Endothelial cell of umbilical vein (primary cell): ENCODE data around the gene TMC3. TPM values are rescaled to one million over a fixed set of nuclear protein-coding genes. Genes with fewer than 3 reads are reported as not detected.

Experiments used
- BruUV-seq: library from RNA; stranded (reverse); fragments of 400-500 nt; replicated peaks from 2 replicates; lab custom pipeline; 2021; lab: Mats Ljungman, UMichigan
- CTCF ChIA-PET: fragments of 300-600, 350-600 bp; sonication (Branson Sonifier 250); formaldehyde crosslinking; loops from one replicate; lab custom pipeline; 2021; ENCODE audit warnings: antibody characterized with exemption, inconsistent platforms; lab: Charles Lee
- POLR2A ChIA-PET: fragments of 300-600, 350-600 bp; sonication (Branson Sonifier 250); formaldehyde crosslinking; loops from one replicate; lab custom pipeline; 2021; ENCODE audit warnings: antibody characterized with exemption, inconsistent platforms; lab: Charles Lee
- DNase-seq: peaks from one replicate; pipeline ENCODE4 v3.0.0-alpha.2; 2011; ENCODE audit warnings: low read depth, low spot score
- FAIRE-seq: peaks from 2 replicates; lab custom pipeline; 2011; peaks lifted over from hg19 to GRCh38; lab: Jason Lieb, UNC
- H2AFZ ChIP-seq: 2 replicates; pipeline ENCODE4 v1.6.0; 2012; ENCODE audit warnings: low read depth, low read length, control low read depth, inconsistent platforms
- H3K27ac ChIP-seq: 2 replicates; pipeline ENCODE4 v1.5.1; 2011; ENCODE audit warnings: low read depth, mild to moderate bottlenecking, control low read depth, low read length, moderate library complexity; ENCODE audit not compliant: insufficient read depth
- H3K27me3 ChIP-seq, 2 experiments: 2 replicates each; pipeline versions ENCODE4 v1.6.0 to v1.6.1; 2011; ENCODE audit warnings: low read length in 2 of 2, mixed read lengths in 1 of 2; ENCODE audit not compliant: control insufficient read depth in 2 of 2, insufficient read depth in 2 of 2
- H3K36me3 ChIP-seq, 2 experiments: 2 replicates in 1 of 2; 3 replicates in 1 of 2; pipeline ENCODE4 v1.5.1; 2011; ENCODE audit warnings: low read length in 2 of 2, mild to moderate bottlenecking in 1 of 2, moderate library complexity in 1 of 2; ENCODE audit not compliant: control insufficient read depth in 2 of 2, insufficient read depth in 2 of 2; ENCODE audit errors: extremely low read depth in 1 of 2
- H3K4me1 ChIP-seq: 3 replicates; pipeline ENCODE4 v1.5.1; 2011; ENCODE audit warnings: mild to moderate bottlenecking, low read length; ENCODE audit not compliant: control insufficient read depth, insufficient read depth; ENCODE audit errors: extremely low read depth
- H3K4me2 ChIP-seq: 2 replicates; pipeline ENCODE4 v1.6.1; 2011; ENCODE audit warnings: low read length, control low read depth, mixed read lengths; ENCODE audit not compliant: insufficient read depth
- H3K4me3 ChIP-seq, 3 experiments: fragments of 200-600 bp in 1 of 3; sonication (generic), shearing (Covaris generic) in 1 of 3; replicated peaks in 1 of 3; 2 replicates each; pipeline ENCODE4 v1.5.1; 2011 to 2016; ENCODE audit warnings: control low read depth in 3 of 3, low read length in 3 of 3, mild to moderate bottlenecking in 2 of 3, inconsistent platforms in 1 of 3, low read depth in 1 of 3, moderate library complexity in 1 of 3; ENCODE audit not compliant: insufficient read depth in 1 of 3
- H3K79me2 ChIP-seq: 2 replicates; pipeline ENCODE4 v1.6.0; 2012; ENCODE audit warnings: low read length, inconsistent platforms; ENCODE audit not compliant: control insufficient read depth, insufficient read depth
- H3K9ac ChIP-seq: replicated peaks from 2 replicates; pipeline ENCODE3; 2011; ENCODE audit warnings: low read length, control low read depth; ENCODE audit not compliant: insufficient read depth; ENCODE audit errors: extremely low read depth
- H3K9me1 ChIP-seq: replicated peaks from 3 replicates; pipeline ENCODE4 v1.6.0; 2011; ENCODE audit warnings: mild to moderate bottlenecking, low read length; ENCODE audit not compliant: control insufficient read depth, insufficient read depth; ENCODE audit errors: extremely low read depth
- H3K9me3 ChIP-seq: replicated peaks from 2 replicates; pipeline ENCODE4 v1.5.1; 2012; ENCODE audit warnings: low read length, inconsistent platforms; ENCODE audit not compliant: control insufficient read depth, insufficient read depth
- H4K20me1 ChIP-seq: replicated peaks from 2 replicates; pipeline ENCODE3; 2011; ENCODE audit warnings: mild to moderate bottlenecking, low read length; ENCODE audit not compliant: control insufficient read depth, insufficient read depth; ENCODE audit errors: extremely low read depth
- EZH2 ChIP-seq: IDR thresholded peaks from 2 replicates; pipeline ENCODE4 v1.6.1; 2012; ENCODE audit warnings: borderline replicate concordance, low read depth, mild to moderate bottlenecking, moderate library complexity, low read length, inconsistent platforms; ENCODE audit not compliant: severe bottlenecking
- FOS ChIP-seq: IDR thresholded peaks from 2 replicates; pipeline ENCODE4 v1.6.1; 2011; ENCODE audit warnings: mild to moderate bottlenecking, low read length, moderate library complexity, borderline replicate concordance; ENCODE audit not compliant: insufficient read depth
- GATA2 ChIP-seq: IDR thresholded peaks from 2 replicates; pipeline ENCODE4 v1.7.0; 2011; ENCODE audit warnings: low read depth, mild to moderate bottlenecking, moderate library complexity, mixed read lengths, low read length; ENCODE audit not compliant: insufficient read length, insufficient read depth
- JUN ChIP-seq: IDR thresholded peaks from 2 replicates; pipeline ENCODE4 v1.6.1; 2011; ENCODE audit warnings: borderline replicate concordance, low read depth; ENCODE audit not compliant: insufficient read length, insufficient read depth
- MYC ChIP-seq: IDR thresholded peaks from one replicate; pipeline ENCODE4 v1.6.1; 2011; ENCODE audit warnings: mild to moderate bottlenecking, low read depth, low read length
- POLR2A ChIP-seq: IDR thresholded peaks from 2 replicates; pipeline ENCODE4 v1.6.1; 2012; ENCODE audit warnings: low read depth, mild to moderate bottlenecking, control low read depth, low read length
- POLR2AphosphoS5 ChIP-seq: IDR thresholded peaks from 2 replicates; pipeline ENCODE4 v1.6.1; 2012; ENCODE audit warnings: low read depth, mild to moderate bottlenecking, control low read depth, low read length, moderate library complexity; ENCODE audit not compliant: insufficient read depth
- dilution Hi-C: fragments of 300-500 bp; cut with MboI; formaldehyde crosslinking; loops from one replicate; pipeline ENCODE4 v1.15.0; 2019; ENCODE audit warnings: low sequenced_read_pairs; ENCODE audit not compliant: extremely low pct_ligation_motif_present
- intact Hi-C: fragments of 100-400 bp; cut with micrococcal nuclease; formaldehyde crosslinking; loops from one replicate; pipeline ENCODE4 v1.10.0; 2022
- polyA plus RNA-seq, 4 experiments: library from polyadenylated mRNA; depleted of rRNA in 3 of 4; stranded (reverse) in 3 of 4; unstranded in 1 of 4; fragments of >200 nt; gene quantifications; 2 replicates each; pipeline versions ENCODE4 v1.2.1 to v1.2.3, GENCODE V29; 2011 to 2012; ENCODE audit warnings: missing spikeins in 1 of 4
- total RNA-seq: library from RNA; stranded (reverse); gene quantifications from 2 replicates; pipeline ENCODE4 v1.2.3, GENCODE V29; 2021
- TF ChIP-seq, protein P1 (sequence below), 2 donors: IDR thresholded peaks; 1 replicate in 1 of 2; 2 replicates in 1 of 2; pipeline ENCODE4 v1.5.1; 2011; ENCODE audit warnings: low read length in 2 of 2, mild to moderate bottlenecking in 2 of 2, moderate library complexity in 2 of 2, control low read depth in 1 of 2, inconsistent platforms in 1 of 2, low read depth in 1 of 2; ENCODE audit not compliant: insufficient read depth in 1 of 2; ENCODE audit errors: extremely low read depth in 1 of 2
- TF ChIP-seq, protein P2 (sequence below): IDR thresholded peaks from 2 replicates; pipeline ENCODE4 v1.6.1; 2011; ENCODE audit not compliant: insufficient read depth, insufficient read length

Gene TMC3
- total and polyA plus RNA-seq, 2 donors (not counting 3 experiments of a cell fraction or from before 2014, with no cell fraction given): not detected

DNA sequence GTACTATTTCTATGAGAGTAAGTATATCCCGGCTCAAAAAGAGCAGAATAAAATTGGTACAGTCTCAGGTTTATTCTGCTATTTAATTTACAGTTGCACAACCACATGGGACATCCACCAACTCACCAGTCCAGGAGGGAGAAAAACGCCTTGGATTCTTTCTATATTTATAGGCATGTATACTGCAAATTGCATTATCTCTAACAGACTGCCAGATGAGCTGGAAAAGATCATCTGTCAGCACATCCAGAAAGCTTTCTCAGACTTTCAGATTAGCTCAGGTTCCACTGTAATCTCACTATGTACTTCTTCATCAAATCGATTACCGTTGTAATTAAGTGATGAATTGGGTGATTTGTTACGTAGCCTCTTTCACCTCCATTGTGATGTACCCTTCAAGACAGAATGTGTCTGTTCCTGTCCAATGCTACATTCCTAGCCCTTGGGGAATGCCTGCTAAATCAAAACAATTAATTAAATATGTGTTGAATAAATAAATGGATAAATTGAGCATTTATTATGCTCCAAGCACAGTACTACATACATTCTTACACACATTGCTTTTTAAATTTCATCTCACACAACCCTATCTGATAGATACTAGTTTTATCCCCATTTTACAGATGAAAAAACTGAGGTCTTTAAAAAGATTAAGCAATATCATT is 38.1 kb upstream of the TMC3 start:
- no peak overlapping the region for H3K4me2 ChIP-seq
- no peaks in the 10 kb centered on the region for H3K36me3 ChIP-seq
- H3K27ac ChIP-seq: no peak overlapping the region
- BruUV-seq: no TSS peak
- no peaks in the 10 kb centered on the region for H3K79me2 ChIP-seq
- TF ChIP-seq GATA2 (no peak), MYC (no peak), FOS (no peak), JUN (no peak), EZH2 (no peak), POLR2A (no peak), POLR2AphosphoS5 (no peak)
- TF ChIP-seq, protein P1, sequence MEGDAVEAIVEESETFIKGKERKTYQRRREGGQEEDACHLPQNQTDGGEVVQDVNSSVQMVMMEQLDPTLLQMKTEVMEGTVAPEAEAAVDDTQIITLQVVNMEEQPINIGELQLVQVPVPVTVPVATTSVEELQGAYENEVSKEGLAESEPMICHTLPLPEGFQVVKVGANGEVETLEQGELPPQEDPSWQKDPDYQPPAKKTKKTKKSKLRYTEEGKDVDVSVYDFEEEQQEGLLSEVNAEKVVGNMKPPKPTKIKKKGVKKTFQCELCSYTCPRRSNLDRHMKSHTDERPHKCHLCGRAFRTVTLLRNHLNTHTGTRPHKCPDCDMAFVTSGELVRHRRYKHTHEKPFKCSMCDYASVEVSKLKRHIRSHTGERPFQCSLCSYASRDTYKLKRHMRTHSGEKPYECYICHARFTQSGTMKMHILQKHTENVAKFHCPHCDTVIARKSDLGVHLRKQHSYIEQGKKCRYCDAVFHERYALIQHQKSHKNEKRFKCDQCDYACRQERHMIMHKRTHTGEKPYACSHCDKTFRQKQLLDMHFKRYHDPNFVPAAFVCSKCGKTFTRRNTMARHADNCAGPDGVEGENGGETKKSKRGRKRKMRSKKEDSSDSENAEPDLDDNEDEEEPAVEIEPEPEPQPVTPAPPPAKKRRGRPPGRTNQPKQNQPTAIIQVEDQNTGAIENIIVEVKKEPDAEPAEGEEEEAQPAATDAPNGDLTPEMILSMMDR (IDR thresholded peaks at IDR 0.05; ENCODE audit: extremely low read depth in 1 of 2, insufficient read depth in 1 of 2, low read depth in 1 of 2, low read length in 2 of 2): no peak
- TF ChIP-seq, protein P2, sequence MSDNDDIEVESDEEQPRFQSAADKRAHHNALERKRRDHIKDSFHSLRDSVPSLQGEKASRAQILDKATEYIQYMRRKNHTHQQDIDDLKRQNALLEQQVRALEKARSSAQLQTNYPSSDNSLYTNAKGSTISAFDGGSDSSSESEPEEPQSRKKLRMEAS: no peak
- H3K9me3 ChIP-seq: no peaks in the 10 kb centered on the region
- FAIRE-seq: no peak
- intact Hi-C loops: loop anchor here (2.0 kb wide), 1 partner anchor 697 kb away; no protein-coding TSS in a partner anchor
- H3K4me3 ChIP-seq: no peak overlapping the region
- no peaks in the 10 kb centered on the region for H3K9me1 ChIP-seq
- H2AFZ ChIP-seq: no peak overlapping the region
- H4K20me1 ChIP-seq: no peaks in the 10 kb centered on the region
- no peak for DNase-seq
- CTCF ChIA-PET: interaction anchor here (1.8 to 3.3 kb wide), 2 partner anchors 137 to 528 kb away, joined by 5 to 29 read pairs; no protein-coding TSS in a partner anchor
- no peaks in the 10 kb centered on the region for H3K4me1 ChIP-seq
- H3K9ac ChIP-seq: no peak overlapping the region
- peaks cover 0 to 2% of the 10 kb centered on the region in 2 experiments for H3K27me3 ChIP-seq
- POLR2A ChIA-PET: no interaction called here
- dilution Hi-C loops: no loop called here
